Fibroblast of lung (primary cell): ENCODE data around the gene TMTC3. TPM values are rescaled to one million over a fixed set of nuclear protein-coding genes. Genes with fewer than 3 reads are reported as not detected.
A peak's percentile ranks its signal among the peaks of the same experiment; 100 is the strongest.

Experiments
- DNase-seq, 2 donors: peaks; one replicate each; pipeline versions ENCODE4 v3.0.0 to v3.0.0-alpha.2; 2010; ENCODE audit warnings: low read depth in 2 of 2
- H2AFZ ChIP-seq: 2 replicates; pipeline ENCODE4 v1.5.1; 2012; ENCODE audit warnings: low read length, control low read depth, inconsistent platforms
- H3K27ac ChIP-seq: 2 replicates; pipeline ENCODE4 v1.5.1; 2011; ENCODE audit warnings: low read length, control low read depth; ENCODE audit not compliant: insufficient read depth
- H3K27me3 ChIP-seq: 2 replicates; pipeline ENCODE4 v1.5.1; 2011; ENCODE audit warnings: mild to moderate bottlenecking, low read length; ENCODE audit not compliant: control insufficient read depth, insufficient read depth
- H3K36me3 ChIP-seq: 2 replicates; pipeline ENCODE4 v1.5.1; 2011; ENCODE audit warnings: low read length; ENCODE audit not compliant: control insufficient read depth, insufficient read depth
- H3K4me1 ChIP-seq: 2 replicates; pipeline ENCODE4 v1.5.1; 2011; ENCODE audit warnings: low read length; ENCODE audit not compliant: control insufficient read depth, insufficient read depth; ENCODE audit errors: extremely low read depth
- H3K4me2 ChIP-seq: 2 replicates; pipeline ENCODE4 v1.5.1; 2011; ENCODE audit warnings: low read length, control low read depth; ENCODE audit not compliant: insufficient read depth; ENCODE audit errors: extremely low read depth
- H3K4me3 ChIP-seq, 4 experiments: fragments of 200-600 bp in 1 of 4; sonication (generic) in 1 of 4; replicated peaks in 1 of 4; 2 replicates each; pipeline ENCODE4 v1.5.1; 2011 to 2016; ENCODE audit warnings: low read length in 4 of 4, low read depth in 3 of 4, mild to moderate bottlenecking in 3 of 4, control low read depth in 2 of 4, inconsistent platforms in 1 of 4, mixed read lengths in 1 of 4; ENCODE audit not compliant: insufficient read depth in 1 of 4; ENCODE audit errors: control extremely low read depth in 1 of 4
- H3K79me2 ChIP-seq: 2 replicates; pipeline ENCODE4 v1.5.1; 2012; ENCODE audit warnings: mild to moderate bottlenecking, low read length, inconsistent platforms; ENCODE audit not compliant: control insufficient read depth, insufficient read depth
- H3K9ac ChIP-seq: 2 replicates; pipeline ENCODE4 v1.5.1; 2011; ENCODE audit warnings: mild to moderate bottlenecking, low read length, control low read depth; ENCODE audit not compliant: insufficient read depth
- H3K9me3 ChIP-seq: 2 replicates; pipeline ENCODE4 v1.5.1; 2012; ENCODE audit warnings: low read depth, low read length; ENCODE audit not compliant: control insufficient read depth, insufficient read depth
- H4K20me1 ChIP-seq: 2 replicates; pipeline ENCODE4 v1.5.1; 2011; ENCODE audit warnings: low read length; ENCODE audit not compliant: control insufficient read depth, insufficient read depth; ENCODE audit errors: extremely low read depth
- EZH2 ChIP-seq: IDR thresholded peaks from 2 replicates; pipeline ENCODE4 v1.5.1; 2012; ENCODE audit warnings: low read length, control low read depth, mild to moderate bottlenecking; ENCODE audit errors: missing control alignments
- polyA plus RNA-seq, 2 donors: library from polyadenylated mRNA; depleted of rRNA in 1 of 2; stranded (reverse) in 1 of 2; unstranded in 1 of 2; fragments of >200 nt; gene quantifications; 2 replicates each; pipeline ENCODE4 v1.2.1, GENCODE V29; 2011 to 2012; ENCODE audit warnings: missing spikeins in 1 of 2
- total RNA-seq: library from RNA; depleted of rRNA; stranded (reverse); fragments of >200 nt; gene quantifications from 2 replicates; pipeline ENCODE4 v1.2.1, GENCODE V29; 2014
- TF ChIP-seq, protein P1 (sequence below), 2 donors: IDR thresholded peaks in 1 of 2; conservative IDR thresholded peaks in 1 of 2; 1 replicate in 1 of 2; 2 replicates in 1 of 2; pipeline ENCODE4 v1.5.1; 2011 to 2012; ENCODE audit warnings: low read length in 2 of 2, control low read depth in 1 of 2, inconsistent platforms in 1 of 2, low read depth in 1 of 2, mild to moderate bottlenecking in 1 of 2

Gene TMTC3
- total and polyA plus RNA-seq, 2 donors (not counting 1 experiment from before 2014, with no cell fraction given): 32.5 to 59.7 TPM

DNA sequence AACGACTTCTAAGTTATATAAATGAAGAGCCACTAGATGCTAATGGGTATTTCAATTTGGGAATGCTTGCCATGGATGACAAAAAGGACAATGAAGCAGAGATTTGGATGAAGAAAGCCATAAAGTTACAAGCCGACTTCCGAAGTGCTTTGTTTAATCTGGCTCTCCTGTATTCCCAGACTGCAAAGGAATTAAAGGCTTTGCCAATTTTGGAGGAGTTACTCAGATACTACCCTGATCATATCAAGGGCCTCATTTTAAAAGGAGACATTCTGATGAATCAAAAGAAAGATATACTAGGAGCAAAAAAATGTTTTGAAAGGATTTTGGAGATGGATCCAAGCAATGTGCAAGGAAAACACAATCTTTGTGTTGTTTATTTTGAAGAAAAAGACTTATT, 52.8 kb downstream of the TMTC3 start:
- no peak overlapping the region for H3K4me2 ChIP-seq
- TF ChIP-seq EZH2: no peak
- TF ChIP-seq, protein P1, sequence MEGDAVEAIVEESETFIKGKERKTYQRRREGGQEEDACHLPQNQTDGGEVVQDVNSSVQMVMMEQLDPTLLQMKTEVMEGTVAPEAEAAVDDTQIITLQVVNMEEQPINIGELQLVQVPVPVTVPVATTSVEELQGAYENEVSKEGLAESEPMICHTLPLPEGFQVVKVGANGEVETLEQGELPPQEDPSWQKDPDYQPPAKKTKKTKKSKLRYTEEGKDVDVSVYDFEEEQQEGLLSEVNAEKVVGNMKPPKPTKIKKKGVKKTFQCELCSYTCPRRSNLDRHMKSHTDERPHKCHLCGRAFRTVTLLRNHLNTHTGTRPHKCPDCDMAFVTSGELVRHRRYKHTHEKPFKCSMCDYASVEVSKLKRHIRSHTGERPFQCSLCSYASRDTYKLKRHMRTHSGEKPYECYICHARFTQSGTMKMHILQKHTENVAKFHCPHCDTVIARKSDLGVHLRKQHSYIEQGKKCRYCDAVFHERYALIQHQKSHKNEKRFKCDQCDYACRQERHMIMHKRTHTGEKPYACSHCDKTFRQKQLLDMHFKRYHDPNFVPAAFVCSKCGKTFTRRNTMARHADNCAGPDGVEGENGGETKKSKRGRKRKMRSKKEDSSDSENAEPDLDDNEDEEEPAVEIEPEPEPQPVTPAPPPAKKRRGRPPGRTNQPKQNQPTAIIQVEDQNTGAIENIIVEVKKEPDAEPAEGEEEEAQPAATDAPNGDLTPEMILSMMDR (conservative IDR thresholded peaks at IDR 0.05 in 1 of 2, IDR thresholded peaks at IDR 0.05 in 1 of 2; ENCODE audit: low read depth in 1 of 2, low read length in 2 of 2): no peak
- H3K79me2 ChIP-seq: no peaks in the 10 kb centered on the region
- no peak overlapping the region for H3K9ac ChIP-seq
- no peaks in the 10 kb centered on the region for H3K4me1 ChIP-seq
- H3K9me3 ChIP-seq: no peaks in the 10 kb centered on the region
- H2AFZ ChIP-seq: no peak overlapping the region
- no peaks in the 10 kb centered on the region for H3K27me3 ChIP-seq
- H3K36me3 ChIP-seq: no peaks in the 10 kb centered on the region
- no peak overlapping the region for H3K4me3 ChIP-seq
- no peaks in the 10 kb centered on the region for H4K20me1 ChIP-seq
- H3K27ac ChIP-seq: no peak overlapping the region
- DNase-seq: peak in 1 of 2 donors; percentile 3

DNA sequence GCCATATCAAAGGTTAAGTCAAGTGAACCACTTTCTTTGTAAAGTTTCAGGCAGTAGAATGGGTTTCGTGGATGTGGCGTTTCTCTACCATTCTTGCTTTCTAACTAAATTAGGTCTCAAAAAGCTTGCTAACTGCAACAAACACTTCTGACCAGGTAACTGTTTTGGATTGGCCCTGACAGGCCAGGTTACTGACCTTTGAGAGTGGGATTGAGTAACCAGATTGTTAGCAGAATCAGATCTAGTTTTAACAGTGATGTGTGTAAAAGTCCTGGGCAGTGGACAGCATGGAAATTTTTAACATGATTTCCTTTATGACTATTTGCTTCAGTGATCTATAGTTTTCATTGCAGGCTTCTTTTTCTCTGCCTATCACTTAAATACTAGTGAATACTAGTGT, 57.9 kb downstream of the TMTC3 start:
- Histone ChIP-seq H3K9ac (no peak overlapping the region), H3K4me2 (no peak overlapping the region), H4K20me1 (no peaks in the 10 kb centered on the region), H3K27ac (no peak overlapping the region), H3K9me3 (no peaks in the 10 kb centered on the region), H3K27me3 (no peaks in the 10 kb centered on the region), H3K4me1 (no peaks in the 10 kb centered on the region), H3K79me2 (no peaks in the 10 kb centered on the region), H2AFZ (no peak overlapping the region), H3K4me3 (no peak overlapping the region), H3K36me3 (no peaks in the 10 kb centered on the region)
- no peak for DNase-seq
- TF ChIP-seq, protein P1 (conservative IDR thresholded peaks at IDR 0.05 in 1 of 2, IDR thresholded peaks at IDR 0.05 in 1 of 2; ENCODE audit: low read depth in 1 of 2, low read length in 2 of 2): no peak
- TF ChIP-seq EZH2: no peak

DNA sequence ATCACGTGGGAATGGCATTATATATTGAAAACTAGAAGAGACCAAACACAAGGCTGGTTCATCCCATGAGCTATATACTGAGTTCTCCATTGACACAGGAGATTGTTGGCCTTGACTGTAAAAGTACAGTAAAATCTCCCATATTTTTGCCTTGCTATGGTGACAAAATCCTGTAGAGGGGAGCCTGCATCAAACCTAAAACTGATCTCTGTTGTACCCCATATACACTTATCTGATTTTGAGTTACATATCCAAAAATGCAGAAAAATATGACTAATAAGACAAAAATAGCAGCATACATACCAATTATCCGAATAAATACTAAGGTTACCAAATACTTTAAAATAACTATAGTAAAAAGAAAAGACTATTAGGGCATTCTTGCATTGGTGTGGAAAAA, 60.4 kb downstream of the TMTC3 start:
- Histone ChIP-seq H3K9me3 (no peaks in the 10 kb centered on the region), H3K36me3 (no peaks in the 10 kb centered on the region), H3K4me3 (no peak overlapping the region), H3K4me1 (peaks cover 5% of the 10 kb centered on the region), H3K27ac (no peak overlapping the region), H4K20me1 (no peaks in the 10 kb centered on the region), H3K27me3 (no peaks in the 10 kb centered on the region), H3K79me2 (no peaks in the 10 kb centered on the region), H2AFZ (no peak overlapping the region), H3K9ac (no peak overlapping the region), H3K4me2 (no peak overlapping the region)
- TF ChIP-seq, protein P1 (conservative IDR thresholded peaks at IDR 0.05 in 1 of 2, IDR thresholded peaks at IDR 0.05 in 1 of 2; ENCODE audit: low read depth in 1 of 2, low read length in 2 of 2): no peak
- no peak for TF ChIP-seq EZH2
- DNase-seq: peak in 1 of 2 donors; percentile 4
